Measurements from ENCODE around the gene MYO18B. TPM values are rescaled to one million over a fixed set of nuclear protein-coding genes. Genes with fewer than 3 reads are reported as not detected.

MYO18B gene
- polyA plus RNA-seq, 3 donors: not detected

DNA sequence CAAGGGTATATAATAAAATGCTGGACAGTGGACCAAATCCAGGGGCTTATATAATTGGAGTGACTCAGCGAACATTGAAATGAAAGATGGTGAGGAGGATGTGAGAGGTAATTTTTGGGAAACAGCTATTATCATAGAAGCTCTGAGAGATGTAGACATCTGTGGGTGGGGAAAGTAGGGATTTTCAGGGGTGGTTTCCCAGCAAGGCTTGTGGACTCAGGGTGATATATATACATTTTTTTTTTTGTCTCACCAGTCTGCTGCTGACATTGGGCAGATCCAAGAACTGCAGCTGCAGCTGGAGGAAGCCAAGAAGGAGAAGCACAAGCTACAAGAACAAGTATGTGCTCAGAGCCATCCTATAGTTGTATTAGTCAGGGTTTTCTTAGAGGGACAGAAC is 208.1 kb downstream of the MYO18B start:
- no peak overlapping the region for H3K4me3 ChIP-seq (replicated peaks in 1 of 3; ENCODE audit: low read depth in 2 of 3, low read length in 3 of 3)
- no peaks in the 10 kb centered on the region for H3K79me2 ChIP-seq (ENCODE audit: insufficient read depth, low read length)
- no peaks in the 10 kb centered on the region for H3K4me1 Mint-ChIP-seq
- no peak overlapping the region for H3K4me3 Mint-ChIP-seq
- H3K36me3 Mint-ChIP-seq: no peaks in the 10 kb centered on the region
- H3K36me3 ChIP-seq (replicated peaks in 1 of 2; ENCODE audit: control insufficient read depth in 1 of 2, insufficient read depth in 2 of 2, low read length in 2 of 2): no peaks in the 10 kb centered on the region
- intact Hi-C loops (cut with micrococcal nuclease): no loop called here
- no peaks in the 10 kb centered on the region for H3K27me3 ChIP-seq (ENCODE audit: control insufficient read depth in 2 of 2, insufficient read depth in 2 of 2, low read length in 2 of 2)
- no peak overlapping the region for H3K9ac ChIP-seq (ENCODE audit: insufficient read depth, low read length, poor library complexity, severe bottlenecking)
- H3K27ac Mint-ChIP-seq: no peak overlapping the region
- TF ChIP-seq, protein P1, sequence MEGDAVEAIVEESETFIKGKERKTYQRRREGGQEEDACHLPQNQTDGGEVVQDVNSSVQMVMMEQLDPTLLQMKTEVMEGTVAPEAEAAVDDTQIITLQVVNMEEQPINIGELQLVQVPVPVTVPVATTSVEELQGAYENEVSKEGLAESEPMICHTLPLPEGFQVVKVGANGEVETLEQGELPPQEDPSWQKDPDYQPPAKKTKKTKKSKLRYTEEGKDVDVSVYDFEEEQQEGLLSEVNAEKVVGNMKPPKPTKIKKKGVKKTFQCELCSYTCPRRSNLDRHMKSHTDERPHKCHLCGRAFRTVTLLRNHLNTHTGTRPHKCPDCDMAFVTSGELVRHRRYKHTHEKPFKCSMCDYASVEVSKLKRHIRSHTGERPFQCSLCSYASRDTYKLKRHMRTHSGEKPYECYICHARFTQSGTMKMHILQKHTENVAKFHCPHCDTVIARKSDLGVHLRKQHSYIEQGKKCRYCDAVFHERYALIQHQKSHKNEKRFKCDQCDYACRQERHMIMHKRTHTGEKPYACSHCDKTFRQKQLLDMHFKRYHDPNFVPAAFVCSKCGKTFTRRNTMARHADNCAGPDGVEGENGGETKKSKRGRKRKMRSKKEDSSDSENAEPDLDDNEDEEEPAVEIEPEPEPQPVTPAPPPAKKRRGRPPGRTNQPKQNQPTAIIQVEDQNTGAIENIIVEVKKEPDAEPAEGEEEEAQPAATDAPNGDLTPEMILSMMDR (IDR thresholded peaks at IDR 0.05): no peak
- DNase-seq: no peak
- H3K9me3 Mint-ChIP-seq: peaks cover 0 to 2% (median 0%) of the 10 kb centered on the region in 7 donors
- H3K4me1 ChIP-seq (ENCODE audit: control insufficient read depth in 1 of 2, insufficient read depth in 2 of 2, low read length in 2 of 2): no peaks in the 10 kb centered on the region
- 86% methylated on average over 1 of the region's 1 CpG for WGBS (ENCODE audit: insufficient coverage)
- no peak overlapping the region for H3K27ac ChIP-seq (ENCODE audit: low read depth in 1 of 2, low read length in 2 of 2)
- H3K27me3 Mint-ChIP-seq (ENCODE audit: low read depth in 3 of 3): peaks cover 2 to 10% (median 3%) of the 10 kb centered on the region in 3 donors
- no peaks in the 10 kb centered on the region for H4K20me1 ChIP-seq (ENCODE audit: insufficient read depth, low read length)
- H3K9me3 ChIP-seq (replicated peaks in 1 of 2; ENCODE audit: control insufficient read depth in 1 of 2, insufficient read depth in 1 of 2, low read length in 2 of 2): no peaks in the 10 kb centered on the region
- H2AFZ ChIP-seq (ENCODE audit: insufficient read depth, low read depth, low read length, poor library complexity, severe bottlenecking): no peak overlapping the region
- no peak overlapping the region for H3K4me2 ChIP-seq (replicated peaks; ENCODE audit: extremely low read depth, low read length, poor library complexity, severe bottlenecking)

DNA sequence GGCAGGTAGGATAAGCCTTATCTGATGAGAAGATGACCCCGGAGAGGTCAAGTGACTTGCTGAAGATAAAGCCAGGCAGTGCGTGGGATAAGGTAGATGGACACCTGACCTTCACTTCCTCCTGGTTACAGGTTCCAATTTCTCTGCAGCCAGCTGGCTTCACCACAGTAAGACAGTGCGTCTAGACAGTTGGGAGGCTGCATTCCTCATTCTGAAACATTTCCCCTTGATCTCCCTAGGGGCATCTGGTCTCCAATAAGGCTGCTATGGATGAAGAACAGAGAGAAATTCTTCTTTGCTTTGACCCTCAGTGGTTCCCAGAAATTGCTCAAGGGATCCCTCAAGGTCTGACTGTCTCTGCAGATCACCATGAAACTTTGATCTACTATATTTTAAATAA is 211.3 kb downstream of the MYO18B start:
- H3K79me2 ChIP-seq (ENCODE audit: insufficient read depth, low read length): no peaks in the 10 kb centered on the region

More for the DNA sequence above, 211.3 kb downstream of the MYO18B start:
- H2AFZ ChIP-seq (ENCODE audit: insufficient read depth, low read depth, low read length, poor library complexity, severe bottlenecking): no peak overlapping the region
- no peak overlapping the region for H3K4me3 Mint-ChIP-seq
- no peaks in the 10 kb centered on the region for H3K9me3 ChIP-seq (replicated peaks in 1 of 2; ENCODE audit: control insufficient read depth in 1 of 2, insufficient read depth in 1 of 2, low read length in 2 of 2)
- H3K4me1 ChIP-seq (ENCODE audit: control insufficient read depth in 1 of 2, insufficient read depth in 2 of 2, low read length in 2 of 2): no peaks in the 10 kb centered on the region
- H3K36me3 Mint-ChIP-seq: no peaks in the 10 kb centered on the region
- H3K27me3 ChIP-seq (ENCODE audit: control insufficient read depth in 2 of 2, insufficient read depth in 2 of 2, low read length in 2 of 2): no peaks in the 10 kb centered on the region
- H3K27me3 Mint-ChIP-seq (ENCODE audit: low read depth in 3 of 3): peaks cover 0 to 7% (median 2%) of the 10 kb centered on the region in 3 donors
- no peak overlapping the region for H3K4me3 ChIP-seq (replicated peaks in 1 of 3; ENCODE audit: low read depth in 2 of 3, low read length in 3 of 3)
- WGBS (ENCODE audit: insufficient coverage): 100% methylated on average over 1 of the region's 3 CpGs
- H3K27ac ChIP-seq (ENCODE audit: low read depth in 1 of 2, low read length in 2 of 2): no peak overlapping the region
- no peak overlapping the region for H3K4me2 ChIP-seq (replicated peaks; ENCODE audit: extremely low read depth, low read length, poor library complexity, severe bottlenecking)
- no peaks in the 10 kb centered on the region for H4K20me1 ChIP-seq (ENCODE audit: insufficient read depth, low read length)
- H3K27ac Mint-ChIP-seq: no peak overlapping the region
- intact Hi-C loops (cut with micrococcal nuclease): no loop called here
- TF ChIP-seq, protein P1 (IDR thresholded peaks at IDR 0.05): no peak
- H3K4me1 Mint-ChIP-seq: no peaks in the 10 kb centered on the region
- no peaks in the 10 kb centered on the region for H3K36me3 ChIP-seq (replicated peaks in 1 of 2; ENCODE audit: control insufficient read depth in 1 of 2, insufficient read depth in 2 of 2, low read length in 2 of 2)
- H3K9me3 Mint-ChIP-seq: peaks cover 0 to 2% (median 0%) of the 10 kb centered on the region in 7 donors
- DNase-seq: no peak
- H3K9ac ChIP-seq (ENCODE audit: insufficient read depth, low read length, poor library complexity, severe bottlenecking): no peak overlapping the region
